ENCODE results near the gene RPUSD2.

DNA sequence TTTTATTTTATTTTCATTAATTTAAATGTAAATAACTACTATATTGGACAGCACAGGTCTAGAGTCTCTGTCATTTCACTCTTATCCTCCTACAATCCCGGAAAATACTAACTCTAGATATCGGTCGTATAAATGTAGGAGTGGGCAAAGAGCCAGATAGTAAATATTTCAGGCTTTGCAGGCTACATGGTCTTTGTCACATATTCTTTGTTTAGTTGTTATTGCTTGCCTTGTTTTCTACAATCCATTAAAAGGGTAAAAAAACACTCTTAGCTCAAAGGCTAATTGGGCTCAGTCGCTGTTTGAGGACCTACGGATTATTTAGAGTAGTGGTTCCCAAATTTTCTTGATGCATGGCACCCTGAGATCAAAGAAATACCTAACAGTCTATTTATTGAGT, 26.7 kb downstream of the RPUSD2 start:
- no peak for TF ChIP-seq CTCF (IDR thresholded peaks at IDR 0.05; ENCODE audit: insufficient read depth, low read length)
- no peak for TF ChIP-seq SPI1 (IDR thresholded peaks at IDR 0.05; ENCODE audit: borderline replicate concordance, low read depth)
- no peak for TF ChIP-seq POLR2AphosphoS5 (IDR thresholded peaks at IDR 0.05; ENCODE audit: low read depth)
- TF ChIP-seq GABPA (IDR thresholded peaks at IDR 0.05; ENCODE audit: low read depth), result no peak
